Esophagus muscularis mucosa (tissue), 4 donors: Measurements from ENCODE around the gene NR2E1. TPM values are rescaled to one million over a fixed set of nuclear protein-coding genes. Genes with fewer than 3 reads are reported as not detected.

Experiments used
- DNase-seq: peaks from one replicate; pipeline ENCODE4 v3.0.0-alpha.2; 2017; ENCODE audit errors: extremely low spot score
- H3K27ac ChIP-seq, 4 donors: fragments of 200-600 bp; sonication (generic); replicated peaks in 1 of 4; 1 replicate in 3 of 4; 2 replicates in 1 of 4; pipeline ENCODE4 v1.5.1; 2016 to 2019; ENCODE audit warnings: mild to moderate bottlenecking in 1 of 4
- H3K27me3 ChIP-seq, 4 donors: fragments of 200-600 bp; sonication (generic); one replicate each; pipeline versions ENCODE4 v1.5.1 to v1.6.0; 2016 to 2019
- H3K36me3 ChIP-seq, 4 donors: fragments of 200-600 bp; sonication (generic); one replicate each; pipeline ENCODE4 v1.5.1; 2016 to 2019
- H3K4me1 ChIP-seq, 4 donors: fragments of 200-600 bp; sonication (generic); one replicate each; pipeline ENCODE4 v1.5.1; 2016 to 2019
- H3K4me3 ChIP-seq, 4 donors: fragments of 200-600 bp; sonication (generic); 1 replicate in 2 of 4; 2 replicates in 2 of 4; pipeline ENCODE4 v1.5.1; 2016 to 2019; ENCODE audit warnings: mild to moderate bottlenecking in 4 of 4, moderate library complexity in 1 of 4
- H3K9me3 ChIP-seq, 4 donors: fragments of 200-600 bp; sonication (generic); 1 replicate in 3 of 4; 2 replicates in 1 of 4; pipeline ENCODE4 v1.5.1; 2016 to 2019
- EP300 ChIP-seq: sonication (generic); formaldehyde crosslinking; IDR thresholded peaks from one replicate; pipeline ENCODE4 v1.6.1; 2017; ENCODE audit warnings: antibody characterized with exemption
- POLR2A ChIP-seq: fragments of 450-650 bp; IDR thresholded peaks from one replicate; pipeline ENCODE4 v1.6.1; 2017; ENCODE audit warnings: antibody characterized with exemption, moderate library complexity, mild to moderate bottlenecking, low read depth
- POLR2AphosphoS5 ChIP-seq, 2 donors: sonication (generic); formaldehyde crosslinking; IDR thresholded peaks; one replicate each; pipeline ENCODE4 v1.6.1; 2017; ENCODE audit warnings: antibody characterized with exemption in 2 of 2
- WGBS: methylation state at CpG from one replicate; pipeline ENCODE4 v1.1.5; 2018; 5-methylcytosine and 5-hydroxymethylcytosine counted together
- intact Hi-C: fragments of 100-400 bp; cut with DNase I; formaldehyde crosslinking; loops from one replicate; pipeline ENCODE4 v1.15.1; 2023
- total RNA-seq, 4 donors: library from RNA; depleted of rRNA; stranded (reverse); fragments of >200 nt; gene quantifications; one replicate each; pipeline versions ENCODE4 v1.1.0 to v1.2.1, GENCODE V29; 2016
- TF ChIP-seq, protein P1 (sequence below), 3 experiments: fragments of 200-600 bp in 2 of 3; fragments of 450-650 bp in 1 of 3; sonication (generic) in 2 of 3; IDR thresholded peaks; one replicate each; pipeline ENCODE4 v1.5.1; 2017 to 2019; ENCODE audit warnings: antibody characterized with exemption in 3 of 3, mild to moderate bottlenecking in 2 of 3, moderate library complexity in 1 of 3

Gene NR2E1
- total RNA-seq, 4 donors from 2014 or later, result not detected

DNA sequence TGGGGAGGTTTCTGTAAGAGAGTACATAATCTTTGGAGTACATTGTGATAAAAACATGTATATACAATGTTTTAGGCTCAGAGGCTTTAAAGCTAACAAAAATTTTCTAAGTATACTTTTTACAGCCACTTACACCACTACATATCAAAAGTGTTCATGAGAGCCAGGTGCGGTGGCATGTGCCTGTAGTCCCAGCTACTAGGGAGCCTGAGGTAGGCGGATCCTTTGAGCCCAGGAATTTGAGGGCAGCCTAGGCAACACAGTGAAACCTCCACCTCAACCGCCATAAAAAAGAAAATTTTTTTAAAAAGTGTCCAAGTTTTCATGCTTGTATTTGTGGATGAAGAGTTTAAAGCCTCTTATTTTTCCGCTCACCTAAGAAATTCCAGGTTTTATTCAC lies 72.5 kb downstream of the NR2E1 start:
- no peak for DNase-seq
- H3K36me3 ChIP-seq, result peaks cover 0 to 17% (median 16%) of the 10 kb centered on the region in 4 donors
- WGBS, result 99% methylated on average over 4 of the region's 4 CpGs
- peaks cover 0 to 7% (median 0%) of the 10 kb centered on the region in 4 donors for H3K9me3 ChIP-seq
- intact Hi-C loops, result no loop called here
- no peak overlapping the region for H3K27ac ChIP-seq
- no peak overlapping the region for H3K4me3 ChIP-seq
- peaks cover 0 to 3% (median 0%) of the 10 kb centered on the region in 4 donors for H3K4me1 ChIP-seq
- H3K27me3 ChIP-seq, result no peaks in the 10 kb centered on the region
- no peak for TF ChIP-seq POLR2AphosphoS5 (IDR thresholded peaks at IDR 0.05)
- TF ChIP-seq POLR2A, result no peak
- TF ChIP-seq, protein P1, sequence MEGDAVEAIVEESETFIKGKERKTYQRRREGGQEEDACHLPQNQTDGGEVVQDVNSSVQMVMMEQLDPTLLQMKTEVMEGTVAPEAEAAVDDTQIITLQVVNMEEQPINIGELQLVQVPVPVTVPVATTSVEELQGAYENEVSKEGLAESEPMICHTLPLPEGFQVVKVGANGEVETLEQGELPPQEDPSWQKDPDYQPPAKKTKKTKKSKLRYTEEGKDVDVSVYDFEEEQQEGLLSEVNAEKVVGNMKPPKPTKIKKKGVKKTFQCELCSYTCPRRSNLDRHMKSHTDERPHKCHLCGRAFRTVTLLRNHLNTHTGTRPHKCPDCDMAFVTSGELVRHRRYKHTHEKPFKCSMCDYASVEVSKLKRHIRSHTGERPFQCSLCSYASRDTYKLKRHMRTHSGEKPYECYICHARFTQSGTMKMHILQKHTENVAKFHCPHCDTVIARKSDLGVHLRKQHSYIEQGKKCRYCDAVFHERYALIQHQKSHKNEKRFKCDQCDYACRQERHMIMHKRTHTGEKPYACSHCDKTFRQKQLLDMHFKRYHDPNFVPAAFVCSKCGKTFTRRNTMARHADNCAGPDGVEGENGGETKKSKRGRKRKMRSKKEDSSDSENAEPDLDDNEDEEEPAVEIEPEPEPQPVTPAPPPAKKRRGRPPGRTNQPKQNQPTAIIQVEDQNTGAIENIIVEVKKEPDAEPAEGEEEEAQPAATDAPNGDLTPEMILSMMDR (IDR thresholded peaks at IDR 0.05), result no peak
- TF ChIP-seq EP300, result no peak

Other genes with a start within 250 kb of the NR2E1 start
- gene SEC63, start 207.8 kb upstream of the NR2E1 start, total RNA-seq, result 10 to 100 TPM; 24.2 to 44.9 (median 37.2) TPM
- 10 to 100 TPM; 48.2 to 74.4 (median 61.2) TPM for gene OSTM1, start 91.3 kb upstream of the NR2E1 start, total RNA-seq
- gene SNX3, start 95.0 kb downstream of the NR2E1 start, total RNA-seq, result 100 to 1,000 TPM; 148 to 176 (median 151) TPM
- 1 to 10 TPM; 1.5 to 5.4 (median 3.3) TPM for gene AFG1L, start 129.0 kb downstream of the NR2E1 start, total RNA-seq